Left ventricle myocardium inferior (tissue), 1 donor: Measurements from ENCODE around the gene IL13RA1. TPM values are rescaled to one million over a fixed set of nuclear protein-coding genes. Genes with fewer than 3 reads are reported as not detected.

Experiments used
- DNase-seq: peaks from one replicate; pipeline ENCODE4 v3.0.0-alpha.2; 2020
- H3K27ac ChIP-seq: fragments of 200-600 bp; replicated peaks from 2 replicates; pipeline ENCODE4 v1.8.0; 2021
- H3K27me3 ChIP-seq: fragments of 200-600 bp; 2 replicates; pipeline ENCODE4 v1.8.0; 2021; ENCODE audit warnings: low read depth
- H3K36me3 ChIP-seq: fragments of 200-600 bp; 2 replicates; pipeline ENCODE4 v1.8.0; 2021
- H3K4me1 ChIP-seq: fragments of 200-600 bp; 2 replicates; pipeline ENCODE4 v1.8.0; 2021
- H3K4me3 ChIP-seq: fragments of 200-600 bp; 2 replicates; pipeline ENCODE4 v1.8.0; 2021; ENCODE audit warnings: mild to moderate bottlenecking, moderate library complexity
- H3K9me3 ChIP-seq: fragments of 200-600 bp; replicated peaks from 2 replicates; pipeline ENCODE4 v1.8.0; 2021
- intact Hi-C: fragments of 100-400 bp; cut with micrococcal nuclease; formaldehyde crosslinking; loops from one replicate; pipeline ENCODE4 v1.11.0; 2022
- total RNA-seq: library from RNA; stranded (reverse); fragmentation: NEBNext Ultra II Directional; extraction: Animal tissue kit (Norgen Biotek cat#: 25700); gene quantifications from one replicate; pipeline ENCODE4 v1.2.1, GENCODE V29; 2021
- TF ChIP-seq, protein P1 (sequence below): fragments of 200-600 bp; IDR thresholded peaks from 2 replicates; pipeline ENCODE4 v1.8.0; 2021; ENCODE audit warnings: antibody characterized with exemption, mild to moderate bottlenecking, borderline replicate concordance
- donor health status: DM: no; HTN: yes; CAD: no; lungs with severe emphysema.

Gene IL13RA1
- total RNA-seq, 1 donor from 2014 or later: 14.8 TPM

DNA sequence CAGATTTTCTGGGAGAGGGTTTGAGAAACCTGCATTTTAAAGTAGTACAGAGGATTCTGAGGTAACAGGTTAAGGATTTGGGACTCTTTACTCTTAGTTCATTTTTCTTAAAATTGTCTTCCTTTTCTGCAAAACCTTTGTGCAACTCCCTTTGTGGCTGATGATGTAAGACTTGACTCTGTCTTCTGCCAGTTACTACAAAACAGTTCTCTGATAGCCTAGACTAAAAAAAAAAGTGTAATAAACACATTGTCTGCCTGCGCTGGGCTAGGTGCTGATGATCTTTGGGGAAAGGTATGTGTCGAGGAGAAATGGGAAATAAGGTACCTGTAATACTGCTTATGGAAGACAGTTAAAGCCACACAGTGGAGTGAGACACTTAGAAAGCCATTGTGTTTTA lies 28.7 kb downstream of the IL13RA1 start:
- H3K27ac ChIP-seq: peak overlapping the region; percentile 38
- peaks cover 14% of the 10 kb centered on the region for H3K36me3 ChIP-seq
- intact Hi-C loops: no loop called here
- H3K4me1 ChIP-seq: no peaks in the 10 kb centered on the region
- TF ChIP-seq, protein P1, sequence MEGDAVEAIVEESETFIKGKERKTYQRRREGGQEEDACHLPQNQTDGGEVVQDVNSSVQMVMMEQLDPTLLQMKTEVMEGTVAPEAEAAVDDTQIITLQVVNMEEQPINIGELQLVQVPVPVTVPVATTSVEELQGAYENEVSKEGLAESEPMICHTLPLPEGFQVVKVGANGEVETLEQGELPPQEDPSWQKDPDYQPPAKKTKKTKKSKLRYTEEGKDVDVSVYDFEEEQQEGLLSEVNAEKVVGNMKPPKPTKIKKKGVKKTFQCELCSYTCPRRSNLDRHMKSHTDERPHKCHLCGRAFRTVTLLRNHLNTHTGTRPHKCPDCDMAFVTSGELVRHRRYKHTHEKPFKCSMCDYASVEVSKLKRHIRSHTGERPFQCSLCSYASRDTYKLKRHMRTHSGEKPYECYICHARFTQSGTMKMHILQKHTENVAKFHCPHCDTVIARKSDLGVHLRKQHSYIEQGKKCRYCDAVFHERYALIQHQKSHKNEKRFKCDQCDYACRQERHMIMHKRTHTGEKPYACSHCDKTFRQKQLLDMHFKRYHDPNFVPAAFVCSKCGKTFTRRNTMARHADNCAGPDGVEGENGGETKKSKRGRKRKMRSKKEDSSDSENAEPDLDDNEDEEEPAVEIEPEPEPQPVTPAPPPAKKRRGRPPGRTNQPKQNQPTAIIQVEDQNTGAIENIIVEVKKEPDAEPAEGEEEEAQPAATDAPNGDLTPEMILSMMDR: no peak
- no peak for DNase-seq
- no peaks in the 10 kb centered on the region for H3K9me3 ChIP-seq
- H3K27me3 ChIP-seq: no peaks in the 10 kb centered on the region
- H3K4me3 ChIP-seq: no peak overlapping the region

DNA sequence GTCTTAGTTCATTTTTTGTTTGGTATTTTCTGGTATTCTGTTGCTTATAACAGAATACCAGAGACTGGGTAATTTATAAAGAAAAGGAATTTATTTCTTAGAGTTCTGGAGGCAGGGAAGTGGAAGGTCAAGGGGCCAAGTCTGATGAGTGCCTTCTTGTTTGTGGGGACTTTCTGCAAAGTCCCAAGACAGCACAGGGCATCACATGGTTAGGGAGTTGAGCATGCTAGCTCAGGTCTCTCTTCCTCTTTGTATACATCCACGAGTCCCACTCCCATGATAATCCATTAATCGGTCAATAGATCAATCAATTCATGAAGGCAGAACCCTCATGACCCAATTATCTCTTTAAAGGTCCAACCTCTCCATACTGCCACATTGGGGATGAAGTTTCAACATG lies 31.1 kb downstream of the IL13RA1 start:
- Histone ChIP-seq H3K4me1 (no peaks in the 10 kb centered on the region), H3K27ac (no peak overlapping the region), H3K36me3 (peaks cover 17% of the 10 kb centered on the region), H3K9me3 (no peaks in the 10 kb centered on the region), H3K4me3 (no peak overlapping the region), H3K27me3 (no peaks in the 10 kb centered on the region)
- DNase-seq: no peak
- TF ChIP-seq, protein P1: no peak
- intact Hi-C loops: no loop called here

DNA sequence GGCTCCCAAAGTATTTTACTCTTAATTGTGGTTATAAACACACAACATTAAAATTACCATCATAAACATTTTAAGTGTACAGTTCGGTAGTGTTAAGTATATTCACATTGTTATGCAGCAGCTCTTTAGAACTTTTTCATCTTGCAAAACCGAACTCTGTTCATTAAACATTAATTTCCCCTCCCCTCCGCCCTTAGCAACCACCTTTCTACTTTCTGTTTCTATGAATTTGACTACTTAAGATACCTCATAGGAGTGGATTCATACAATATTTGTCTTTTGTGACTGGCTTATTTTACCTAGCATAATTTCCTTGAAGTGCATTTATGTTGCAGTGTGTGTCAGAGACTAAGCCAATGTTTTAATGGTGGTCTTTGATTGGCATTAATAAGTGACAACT lies 32.6 kb downstream of the IL13RA1 start:
- no peaks in the 10 kb centered on the region for H3K9me3 ChIP-seq
- intact Hi-C loops: no loop called here
- H3K27ac ChIP-seq: no peak overlapping the region
- no peak for DNase-seq
- H3K27me3 ChIP-seq: no peaks in the 10 kb centered on the region
- TF ChIP-seq, protein P1: no peak
- no peak overlapping the region for H3K4me3 ChIP-seq
- peaks cover 17% of the 10 kb centered on the region for H3K36me3 ChIP-seq
- no peaks in the 10 kb centered on the region for H3K4me1 ChIP-seq

DNA sequence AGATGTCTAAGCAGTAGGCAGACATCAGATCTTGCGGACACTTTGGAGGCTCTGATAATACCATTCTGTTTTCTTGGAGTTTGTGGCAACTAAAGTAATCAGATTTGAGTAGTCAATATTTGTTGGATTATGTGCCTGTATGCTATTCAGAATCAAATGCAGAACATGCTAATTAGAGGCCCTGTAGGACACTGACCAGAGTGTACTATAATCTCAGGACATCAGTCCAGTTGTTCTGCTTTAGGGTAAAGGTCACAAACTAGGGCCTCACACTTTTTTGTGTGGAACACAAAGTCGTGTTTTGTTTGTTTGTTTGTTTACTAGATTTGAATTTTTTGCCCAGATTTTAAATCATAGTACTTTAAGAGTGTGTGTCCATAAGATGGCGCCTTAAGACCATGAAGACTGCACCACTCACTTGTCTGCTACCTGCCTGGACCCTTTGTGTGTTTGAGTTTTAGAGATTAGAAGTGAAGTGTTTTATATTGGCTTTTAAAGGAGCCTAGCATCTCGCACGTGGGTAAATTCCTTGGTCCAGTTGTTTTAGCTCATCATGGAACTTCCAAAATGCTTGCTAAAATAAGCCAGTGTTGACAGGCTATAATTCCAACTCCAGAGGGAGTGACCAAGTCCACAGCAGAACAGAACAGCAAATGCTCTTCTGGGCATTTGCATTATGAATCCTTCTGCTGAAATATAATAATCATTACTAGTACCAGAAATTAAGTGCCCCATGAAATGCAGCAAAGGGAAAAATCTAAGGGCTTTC lies 34.7 kb downstream of the IL13RA1 start:
- Histone ChIP-seq H3K9me3 (no peaks in the 10 kb centered on the region), H3K36me3 (peaks cover 20% of the 10 kb centered on the region), H3K4me1 (no peaks in the 10 kb centered on the region), H3K4me3 (no peak overlapping the region), H3K27ac (no peak overlapping the region), H3K27me3 (no peaks in the 10 kb centered on the region)
- TF ChIP-seq, protein P1: no peak
- DNase-seq: no peak
- intact Hi-C loops: no loop called here

DNA sequence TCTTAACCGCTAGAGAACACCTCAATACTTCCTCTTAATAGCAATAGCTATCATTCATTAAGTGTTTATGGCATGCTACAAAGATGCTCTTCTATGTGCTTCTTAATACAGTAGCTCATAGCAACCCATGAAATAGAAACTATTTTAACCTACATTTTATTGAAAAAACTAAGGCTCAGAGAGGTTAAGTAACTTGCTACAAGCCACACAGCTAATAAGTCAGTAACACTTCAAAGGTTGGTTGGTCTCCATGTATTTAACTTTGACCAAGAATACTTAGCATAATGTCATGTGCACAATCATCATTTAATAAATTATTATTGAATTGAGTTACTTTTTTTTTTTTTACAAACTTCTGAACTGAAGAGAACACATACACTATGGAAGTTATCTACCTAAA lies 36.1 kb downstream of the IL13RA1 start:
- intact Hi-C loops: no loop called here

More for the DNA sequence above, 36.1 kb downstream of the IL13RA1 start:
- Histone ChIP-seq H3K27ac (no peak overlapping the region), H3K4me1 (no peaks in the 10 kb centered on the region), H3K4me3 (no peak overlapping the region), H3K9me3 (no peaks in the 10 kb centered on the region), H3K36me3 (peaks cover 25% of the 10 kb centered on the region), H3K27me3 (no peaks in the 10 kb centered on the region)
- DNase-seq: no peak
- TF ChIP-seq, protein P1: no peak
